ENCODE results near the gene PDGFB.

The PDGFB gene

GRCh38 chr22:39226353-39226752 is 18.4 kb downstream of the PDGFB start:
- peaks cover 46% of the 10 kb centered on the region; the same call in 1 of the 2 replicates for H3K27me3 ChIP-seq (ENCODE audit: insufficient read depth, low read depth)
- H3K79me2 ChIP-seq (ENCODE audit: insufficient read depth, low read depth) = no peaks in the 10 kb centered on the region
- H3K27ac ChIP-seq = no peak overlapping the region
- H3K36me3 ChIP-seq (ENCODE audit: insufficient read depth) = no peaks in the 10 kb centered on the region
- no peaks in the 10 kb centered on the region for H3K4me1 ChIP-seq (ENCODE audit: low read depth, poor library complexity, severe bottlenecking)
- no peak overlapping the region for H2AFZ ChIP-seq (ENCODE audit: low read depth)
- TF ChIP-seq CTCF (conservative IDR thresholded peaks at IDR 0.05; ENCODE audit: low read depth, low read length) = no peak
- H3K4me2 ChIP-seq = no peak overlapping the region
- H4K20me1 ChIP-seq (ENCODE audit: insufficient read depth) = no peaks in the 10 kb centered on the region
- H3K9ac ChIP-seq = no peak overlapping the region
- H3K4me3 ChIP-seq (IDR thresholded peaks at IDR 0.05; ENCODE audit: insufficient read depth, low read depth, low read length) = no peak overlapping the region

GRCh38 chr22:39225591-39225990 is 19.2 kb downstream of the PDGFB start:
- H3K4me2 ChIP-seq = no peak overlapping the region
- H3K4me1 ChIP-seq (ENCODE audit: low read depth, poor library complexity, severe bottlenecking) = no peaks in the 10 kb centered on the region
- H4K20me1 ChIP-seq (ENCODE audit: insufficient read depth) = no peaks in the 10 kb centered on the region
- no peaks in the 10 kb centered on the region for H3K79me2 ChIP-seq (ENCODE audit: insufficient read depth, low read depth)
- H2AFZ ChIP-seq (ENCODE audit: low read depth) = no peak overlapping the region
- no peaks in the 10 kb centered on the region for H3K36me3 ChIP-seq (ENCODE audit: insufficient read depth)
- no peak overlapping the region for H3K9ac ChIP-seq
- TF ChIP-seq CTCF (conservative IDR thresholded peaks at IDR 0.05; ENCODE audit: low read depth, low read length) = no peak
- H3K4me3 ChIP-seq (IDR thresholded peaks at IDR 0.05; ENCODE audit: insufficient read depth, low read depth, low read length) = no peak overlapping the region
- no peak overlapping the region for H3K27ac ChIP-seq
- peaks cover 43% of the 10 kb centered on the region; the same call in 1 of the 2 replicates for H3K27me3 ChIP-seq (ENCODE audit: insufficient read depth, low read depth)

- no peaks in the 10 kb centered on the region for H3K79me2 ChIP-seq (ENCODE audit: insufficient read depth, low read depth)
- peaks cover 34% of the 10 kb centered on the region; the same call in 1 of the 2 replicates for H3K27me3 ChIP-seq (ENCODE audit: insufficient read depth, low read depth)
- no peak overlapping the region for H3K9ac ChIP-seq
- peak overlapping the region; percentile 47; the same call in 1 of the 2 replicates for H2AFZ ChIP-seq (ENCODE audit: low read depth)
- no peak for TF ChIP-seq CTCF (conservative IDR thresholded peaks at IDR 0.05; ENCODE audit: low read depth, low read length)
- no peak overlapping the region for H3K27ac ChIP-seq
- H3K4me2 ChIP-seq = 0 out of 2 replicates have a peak overlapping the region, but pooled peaks have one; percentile 33
- H3K4me1 ChIP-seq (ENCODE audit: low read depth, poor library complexity, severe bottlenecking) = no peaks in the 10 kb centered on the region
- no peaks in the 10 kb centered on the region for H3K36me3 ChIP-seq (ENCODE audit: insufficient read depth)
- H3K4me3 ChIP-seq (IDR thresholded peaks at IDR 0.05; ENCODE audit: insufficient read depth, low read depth, low read length) = no peak overlapping the region
- H4K20me1 ChIP-seq (ENCODE audit: insufficient read depth) = no peaks in the 10 kb centered on the region
Measured at GRCh38 chr22:39224550-39224949, 20.2 kb downstream of the PDGFB start.

- Histone ChIP-seq H4K20me1 (ENCODE audit: insufficient read depth) (no peaks in the 10 kb centered on the region), H2AFZ (ENCODE audit: low read depth) (no peak overlapping the region), H3K4me2 (no peak overlapping the region), H3K27me3 (ENCODE audit: insufficient read depth, low read depth) (peaks cover 27% of the 10 kb centered on the region; the same call in 1 of the 2 replicates), H3K27ac (no peak overlapping the region), H3K36me3 (ENCODE audit: insufficient read depth) (no peaks in the 10 kb centered on the region), H3K4me1 (ENCODE audit: low read depth, poor library complexity, severe bottlenecking) (no peaks in the 10 kb centered on the region), H3K9ac (no peak overlapping the region), H3K4me3 (IDR thresholded peaks at IDR 0.05; ENCODE audit: insufficient read depth, low read depth, low read length) (no peak overlapping the region), H3K79me2 (ENCODE audit: insufficient read depth, low read depth) (no peaks in the 10 kb centered on the region)
- TF ChIP-seq CTCF (conservative IDR thresholded peaks at IDR 0.05; ENCODE audit: low read depth, low read length) = no peak
Measured at GRCh38 chr22:39223091-39223710, 21.6 kb downstream of the PDGFB start.
